HG02973 (cell line): ENCODE results near the gene UPF3A.
A peak's percentile ranks its signal among the peaks of the same experiment; 100 is the strongest.
"Not testable (repeated sequence)": the region's sequence is repeated elsewhere in the genome, so short reads cannot be mapped to it uniquely, and the experiment has no call there.

Source experiments
- ATAC-seq: cut with Tn5 transposase; IDR thresholded peaks from one replicate; pipeline ENCODE4 v1.9.1; 2021; ENCODE audit warnings: moderate library complexity; ENCODE audit not compliant: unreplicated experiment

The UPF3A gene

DNA sequence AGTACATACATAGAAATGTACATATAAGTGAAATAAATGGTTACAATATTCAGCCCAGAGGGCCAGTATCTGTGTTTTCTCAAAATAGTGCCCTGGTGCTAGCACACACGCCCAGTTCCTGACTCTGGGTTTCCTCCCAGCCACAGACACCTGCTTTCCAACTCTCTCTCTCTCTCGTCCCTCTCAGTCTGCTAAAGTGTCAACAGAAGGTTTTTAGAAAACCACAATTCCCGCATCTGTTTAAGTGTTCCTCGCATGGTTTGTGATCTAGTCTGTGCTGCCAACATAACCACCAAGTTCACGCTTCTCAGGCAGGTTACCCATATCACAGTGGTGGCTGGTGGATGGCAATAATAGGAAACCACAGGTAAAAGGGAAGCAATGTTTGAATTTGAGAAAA is 17.8 kb upstream of the UPF3A start:
- no peak for ATAC-seq

DNA sequence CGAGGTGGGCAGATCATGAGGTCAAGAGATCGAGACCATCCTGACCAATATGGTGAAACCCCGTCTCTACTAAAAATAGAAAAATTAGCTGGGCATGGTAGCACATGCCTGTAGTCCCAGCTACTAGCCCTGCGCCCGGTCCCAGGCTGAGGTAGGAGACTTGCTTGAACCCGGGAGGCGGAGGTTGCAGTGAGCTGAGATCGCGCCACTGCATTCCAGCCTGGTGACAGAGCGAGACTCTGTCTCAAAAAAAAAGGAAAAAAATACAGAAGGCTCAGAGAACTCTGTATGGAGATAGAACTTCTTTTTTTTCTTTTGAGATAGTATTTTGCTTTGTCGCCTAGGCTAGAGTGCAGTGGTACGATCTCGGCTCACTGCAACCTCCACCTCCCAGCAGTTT is 17.1 kb upstream of the UPF3A start:
- not testable (repeated sequence) for ATAC-seq

DNA sequence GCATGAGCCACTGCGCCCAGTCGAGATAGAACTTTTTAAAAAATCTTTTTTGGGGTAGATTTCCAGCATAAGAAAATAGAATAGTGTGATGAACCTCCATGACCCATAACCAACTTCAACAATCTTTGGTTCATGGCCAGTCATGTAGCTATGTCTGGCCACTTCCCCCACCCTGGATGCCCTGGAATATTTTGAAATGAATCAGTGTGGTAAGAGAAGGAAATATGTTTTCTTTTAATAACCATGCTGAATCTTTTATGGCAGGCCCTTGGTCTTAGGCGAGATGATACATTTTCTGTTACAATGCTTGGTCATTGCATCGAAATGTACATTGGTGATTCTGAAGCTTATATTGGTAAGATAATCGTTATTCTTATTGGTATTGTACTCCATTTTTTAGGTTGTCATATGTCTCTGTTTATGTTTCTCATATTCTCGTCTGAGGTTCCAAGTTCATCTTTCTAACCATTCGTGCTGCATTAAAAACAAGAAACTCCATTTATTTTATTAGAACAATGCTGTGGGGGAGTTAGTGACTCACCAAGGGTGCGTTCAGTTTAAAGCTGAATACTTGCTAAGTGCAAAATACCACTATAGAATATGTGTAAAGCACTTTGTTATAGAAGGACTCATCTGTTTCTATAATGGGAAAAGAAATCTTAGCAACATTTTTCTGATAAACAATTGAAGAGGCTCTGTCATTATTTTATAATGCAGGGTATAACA is 16.4 kb upstream of the UPF3A start:
- ATAC-seq = no peak

DNA sequence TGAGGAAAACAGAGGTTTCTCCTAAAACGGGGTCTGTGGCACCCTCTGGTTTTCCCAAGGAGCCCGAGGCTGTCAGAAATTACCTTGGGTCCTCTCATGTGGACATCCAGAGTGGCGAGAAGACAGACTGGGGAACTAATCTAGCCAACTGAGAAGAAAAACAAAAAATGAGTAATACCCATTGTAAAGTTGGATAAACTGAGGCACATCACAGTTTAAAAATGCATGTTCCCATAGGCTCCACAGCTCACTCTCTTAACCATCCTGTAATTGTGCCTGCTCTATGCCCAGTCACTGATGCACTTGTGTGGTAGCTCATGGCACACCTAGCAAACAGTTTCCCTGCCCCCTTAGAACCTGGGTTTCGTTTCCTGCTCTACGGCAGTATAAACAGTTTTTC is 15.2 kb upstream of the UPF3A start:
- ATAC-seq = no peak

DNA sequence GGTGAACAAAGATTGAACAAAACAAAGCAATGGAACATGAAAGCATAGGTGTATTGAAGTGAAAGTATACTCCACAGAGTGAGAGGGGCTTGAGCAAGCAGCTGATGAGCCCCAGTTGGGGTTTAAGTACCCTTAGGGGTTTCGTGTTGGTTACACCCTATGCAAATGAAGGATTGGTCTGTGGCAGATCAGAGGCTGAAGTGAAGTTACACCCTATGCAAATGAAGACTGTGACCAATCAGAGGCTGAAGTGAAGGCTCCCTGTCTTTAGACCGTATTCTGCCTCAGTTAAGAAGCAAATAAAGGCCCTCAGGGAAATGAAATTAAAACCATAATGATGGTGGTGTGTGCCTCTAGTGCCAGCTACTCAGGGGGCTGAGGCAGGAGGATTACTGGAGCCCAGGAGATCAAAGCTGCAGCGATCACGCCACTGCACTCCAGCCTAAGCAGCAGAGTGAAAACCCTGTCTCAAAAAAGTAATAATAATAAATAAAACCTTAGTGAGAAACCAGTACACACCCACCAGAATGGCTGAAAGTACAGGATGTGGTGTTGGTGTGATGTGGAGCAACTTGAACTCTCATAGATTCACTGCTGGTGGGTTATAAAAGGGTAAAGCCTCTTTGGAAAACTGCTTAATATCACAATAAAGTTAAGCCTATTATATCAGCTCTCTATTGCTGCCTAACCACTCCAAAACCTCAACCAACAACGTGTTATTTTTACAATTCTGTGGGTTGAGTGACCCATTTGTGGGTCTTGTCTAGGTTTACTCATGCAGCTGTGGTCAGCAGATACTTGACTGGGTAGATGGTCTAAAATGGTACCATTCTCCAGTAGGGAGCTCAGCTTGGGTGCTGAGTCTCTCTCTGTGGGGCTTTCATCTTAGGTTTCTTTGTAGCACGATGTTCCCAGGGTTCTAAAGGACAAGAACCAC is 12.8 kb upstream of the UPF3A start:
- no peak for ATAC-seq

DNA sequence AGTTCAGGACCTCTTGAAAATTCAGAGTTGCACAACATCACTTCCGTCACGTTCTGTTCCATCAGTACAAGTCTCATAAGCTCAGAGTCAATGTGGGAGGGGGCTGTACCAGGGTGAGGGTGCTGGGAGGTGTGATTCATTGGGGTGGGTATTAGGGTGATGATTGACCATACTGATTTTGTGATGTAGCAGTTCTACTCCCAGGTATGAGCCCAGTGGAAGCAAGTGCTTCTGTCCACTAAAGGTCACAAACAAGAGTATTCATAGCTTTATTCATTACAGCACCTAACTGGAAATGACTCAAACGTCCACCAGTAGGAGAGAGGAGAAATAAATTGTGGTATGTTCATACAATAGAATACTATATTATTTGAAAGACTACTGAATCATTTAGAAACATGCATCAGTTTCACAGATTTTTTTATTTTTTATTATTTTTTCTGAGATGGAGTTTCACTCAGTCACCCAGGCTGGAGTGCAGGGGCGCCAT is 12.1 kb upstream of the UPF3A start:
- ATAC-seq = no peak

DNA sequence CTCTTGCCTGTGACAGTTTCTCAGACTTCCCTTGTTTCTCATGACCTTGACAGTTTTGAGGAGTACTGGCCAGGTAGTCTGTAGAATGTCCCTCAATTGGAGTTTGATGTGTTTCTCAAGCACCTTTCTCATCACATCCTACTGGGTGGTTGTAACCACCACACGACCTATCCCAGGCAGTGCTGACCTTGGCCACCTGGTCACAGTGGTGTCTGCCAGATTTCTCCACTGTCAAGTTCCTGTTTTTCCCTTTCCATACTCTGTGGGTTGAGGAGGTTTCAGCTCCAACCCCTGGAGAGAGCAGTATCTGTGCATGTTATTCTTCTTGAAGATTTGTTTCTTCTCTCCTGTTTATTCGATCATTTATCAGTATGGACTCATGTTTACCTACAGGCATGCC is 8.4 kb upstream of the UPF3A start:
- ATAC-seq = no peak

DNA sequence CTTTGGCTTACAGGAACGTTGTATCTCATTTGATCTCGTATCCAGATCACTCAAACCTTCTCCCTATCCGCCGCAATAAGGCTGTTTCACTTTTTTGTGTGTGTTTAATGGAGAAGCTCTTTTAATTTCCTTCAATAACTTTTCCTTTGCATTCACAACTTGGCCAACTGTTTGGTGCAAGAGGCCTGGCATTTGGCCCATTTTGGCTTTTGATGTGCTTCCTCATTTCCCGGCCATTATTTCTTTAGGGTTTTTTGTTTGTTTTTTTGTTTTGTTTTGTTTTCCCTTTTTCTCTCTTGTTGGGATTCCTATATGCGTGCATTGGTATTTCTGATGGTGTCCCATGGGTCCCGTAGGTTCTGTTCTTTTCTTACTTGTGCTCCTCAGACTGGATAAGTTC is 6.1 kb upstream of the UPF3A start:
- ATAC-seq = no peak

DNA sequence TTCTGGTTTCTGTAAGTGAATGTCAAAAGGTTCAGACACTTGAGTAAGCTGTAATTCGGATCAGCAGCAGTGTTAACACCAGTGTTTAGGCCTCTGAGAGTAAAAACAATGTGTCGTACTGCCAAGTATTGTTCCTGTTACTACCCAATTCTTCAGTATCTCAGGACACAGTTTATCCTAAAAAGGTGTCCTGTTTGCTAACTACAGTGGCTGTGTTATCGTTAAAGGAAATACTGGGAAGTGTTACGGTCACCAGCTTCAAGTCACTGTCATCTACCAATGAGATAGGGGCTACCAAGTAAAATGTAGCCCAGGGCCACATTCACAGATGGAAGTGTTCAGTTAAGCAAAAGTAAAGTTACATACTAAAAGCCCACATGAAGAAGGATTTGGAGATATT is 2.3 kb upstream of the UPF3A start:
- no peak for ATAC-seq

DNA sequence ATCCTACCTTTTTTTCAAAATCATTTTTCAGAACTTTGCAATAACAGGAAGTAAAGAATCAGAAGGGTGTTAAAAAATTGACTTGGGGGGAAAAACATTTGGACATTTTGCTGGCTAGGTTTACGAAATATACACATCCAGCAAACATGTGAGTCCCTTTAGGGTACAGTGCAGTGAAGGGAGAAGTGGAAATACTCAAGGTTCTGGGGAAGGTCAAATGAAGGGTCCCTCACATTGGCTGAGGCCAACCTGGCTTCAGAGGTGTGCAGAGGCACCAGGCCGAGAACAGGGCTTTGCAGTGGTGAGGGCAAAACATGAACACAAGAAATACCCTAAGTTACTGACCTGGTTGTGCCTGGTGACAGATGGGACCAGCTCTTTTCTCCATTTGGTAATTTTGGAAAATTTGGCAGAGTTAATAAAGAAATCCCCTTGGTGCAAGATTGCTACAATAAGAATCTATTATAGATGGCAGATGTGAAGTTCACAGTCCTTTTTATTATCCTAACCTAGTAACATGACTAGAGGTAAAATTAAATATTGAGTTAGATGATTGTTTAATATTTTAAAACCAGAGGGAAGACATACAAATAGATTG is 1.5 kb upstream of the UPF3A start:
- ATAC-seq = no peak

DNA sequence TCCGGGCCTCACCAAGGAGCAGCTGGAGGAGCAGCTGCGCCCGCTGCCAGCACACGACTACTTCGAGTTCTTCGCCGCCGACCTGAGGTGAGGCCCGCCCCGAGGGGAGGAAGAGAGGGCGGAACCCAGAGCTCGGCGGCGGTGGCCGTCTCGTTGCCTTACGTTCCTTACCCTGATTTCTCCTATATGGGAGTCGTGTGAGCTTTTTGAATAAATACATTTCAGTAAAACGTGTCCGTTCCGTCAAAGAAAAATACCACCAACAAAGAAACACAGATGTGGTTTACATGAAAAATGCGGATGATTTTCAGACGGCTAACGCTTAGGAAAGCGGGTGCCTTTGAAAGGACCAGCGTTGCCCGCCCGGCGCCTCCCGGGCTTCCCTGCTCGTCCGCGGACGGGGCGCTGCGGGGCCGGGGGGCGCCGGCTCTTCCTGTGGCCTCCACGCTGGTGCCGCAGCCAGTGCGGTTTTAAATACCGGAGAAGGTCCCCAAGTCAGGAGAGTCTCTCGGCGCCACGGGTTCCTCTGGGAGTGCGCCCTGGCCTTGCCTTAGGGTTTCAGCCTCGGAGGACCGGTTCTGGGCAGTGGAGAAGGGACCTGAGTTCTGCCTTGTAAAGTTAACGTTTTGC is 755 bp downstream of the UPF3A start:
- peak; percentile 50 for ATAC-seq

DNA sequence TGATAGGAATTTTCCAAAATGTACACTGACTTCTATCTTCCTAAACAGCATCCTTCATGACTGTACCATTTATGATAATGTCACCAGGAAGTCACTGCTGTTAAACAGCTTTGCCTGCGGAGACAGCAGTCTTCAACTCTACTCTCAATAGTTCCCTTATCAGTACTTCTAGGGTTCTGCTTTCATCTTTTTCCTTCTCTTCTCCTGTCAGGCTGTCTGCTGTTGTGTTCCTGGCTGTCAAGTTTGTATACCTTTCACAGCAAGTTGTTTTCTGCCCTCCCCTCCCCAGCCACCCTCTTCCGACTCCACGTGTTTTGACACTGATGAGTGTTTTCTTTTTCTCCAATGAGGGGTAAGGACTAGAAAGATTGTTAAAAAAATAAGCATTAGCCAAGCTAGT is 2.2 kb downstream of the UPF3A start:
- ATAC-seq = no peak

DNA sequence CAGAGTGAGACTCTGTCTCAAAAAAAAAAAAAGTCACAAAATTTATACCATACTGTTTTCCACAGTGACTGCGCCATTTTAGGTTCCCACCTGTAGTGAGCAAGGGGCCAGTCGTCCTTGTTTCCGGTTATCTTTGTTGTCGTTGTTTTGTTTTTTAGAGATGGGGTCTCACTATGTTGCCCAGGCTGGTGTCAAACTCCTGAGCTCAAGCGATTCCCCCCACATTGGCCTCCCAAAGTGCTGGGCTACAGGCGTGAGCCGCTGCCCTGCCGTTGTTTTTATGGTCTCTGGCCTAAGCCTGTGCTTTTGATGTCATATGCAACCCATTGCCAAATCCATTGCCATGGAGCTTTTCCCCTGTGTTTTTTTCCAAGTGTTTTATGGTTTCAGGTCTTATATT is 3.3 kb downstream of the UPF3A start:
- no peak for ATAC-seq

DNA sequence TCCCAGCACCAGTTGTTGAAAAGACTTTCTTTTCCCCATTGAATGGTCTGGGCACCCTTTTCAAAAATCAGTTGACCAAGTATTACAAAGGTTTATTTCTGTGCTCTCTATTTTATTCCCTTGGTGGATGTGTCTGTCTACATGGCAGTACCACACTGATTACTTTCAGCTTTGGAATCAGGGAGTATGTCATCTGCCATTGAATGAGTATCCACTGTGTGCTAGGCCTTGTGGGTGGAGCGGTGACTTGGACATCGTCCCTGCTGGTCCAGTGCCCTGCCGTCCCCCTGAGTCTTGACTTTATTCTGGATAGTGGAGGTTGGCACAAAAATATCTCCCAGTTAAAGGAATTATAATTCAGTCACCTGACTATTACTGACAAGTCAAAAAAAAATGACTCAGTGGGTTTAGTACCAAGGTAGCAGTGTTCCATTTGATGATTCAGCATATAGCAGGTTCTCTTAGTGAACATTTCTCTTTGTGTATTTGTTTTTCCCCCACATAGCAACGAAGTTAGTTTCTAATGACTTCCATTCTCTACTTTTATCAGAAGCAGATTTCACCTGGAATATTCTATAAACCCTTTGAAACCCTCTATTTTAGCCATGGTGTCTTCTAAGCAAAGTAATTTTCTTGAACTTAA is 3.9 kb downstream of the UPF3A start:
- no peak for ATAC-seq

DNA sequence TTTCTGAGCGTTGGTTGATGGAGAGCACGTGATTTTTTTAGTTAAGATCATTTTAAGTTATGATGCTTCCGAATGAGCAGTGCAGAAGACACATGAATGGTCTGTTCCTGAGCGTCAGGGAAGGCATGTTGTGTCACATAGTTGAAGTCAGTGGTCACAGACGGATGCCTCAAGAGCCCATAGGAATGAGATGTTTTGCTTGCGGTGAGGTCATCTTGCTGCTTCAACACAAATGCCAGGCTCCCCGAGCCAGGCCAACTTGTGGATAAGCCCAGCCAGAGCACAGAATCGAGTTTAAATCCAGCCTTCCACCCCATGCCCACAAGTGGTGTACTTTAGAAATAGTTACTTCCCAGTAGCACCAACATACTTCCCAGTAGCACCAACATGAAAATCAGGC is 5.4 kb downstream of the UPF3A start:
- ATAC-seq = no peak

DNA sequence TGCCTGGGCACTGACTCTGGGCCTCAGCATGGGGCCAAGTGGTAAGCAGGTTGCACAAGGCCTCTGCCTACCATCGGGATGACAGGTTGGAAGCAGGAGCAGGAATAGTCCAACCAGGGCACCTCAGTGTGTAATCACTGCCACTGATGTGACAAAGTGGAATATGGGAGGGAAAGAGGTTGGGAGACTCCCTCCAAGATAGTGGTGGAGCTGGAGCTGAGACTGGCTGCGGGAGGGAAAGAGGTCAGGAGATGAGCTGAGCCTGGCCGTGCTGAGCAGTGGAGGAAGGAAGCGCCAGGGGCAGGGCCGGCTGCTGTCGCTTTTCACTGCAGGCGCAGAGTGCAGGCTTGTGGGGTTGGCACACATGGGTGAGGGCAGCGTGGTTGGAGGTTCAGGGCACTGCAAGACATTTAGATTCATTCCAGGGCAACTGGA is 6.8 kb downstream of the UPF3A start:
- ATAC-seq = no peak

DNA sequence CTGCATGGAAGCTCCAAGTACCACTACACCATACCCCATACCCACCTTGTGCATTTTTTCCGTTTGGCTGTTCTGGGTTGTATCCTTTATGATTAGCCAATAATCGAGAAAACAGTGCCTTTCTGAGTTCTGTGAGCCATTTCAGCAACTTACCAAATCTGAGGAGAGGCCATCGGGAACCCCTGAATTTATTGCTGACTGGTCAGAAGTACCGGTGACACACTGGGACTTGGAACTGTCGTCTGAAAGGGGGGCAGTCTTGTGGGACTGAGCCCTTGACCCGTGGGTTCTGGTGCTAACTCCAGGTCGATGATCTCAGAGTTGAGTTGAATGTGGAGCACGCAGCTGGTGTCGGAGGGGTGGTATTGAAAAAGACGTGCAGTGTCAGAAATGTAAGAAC is 15.0 kb downstream of the UPF3A start:
- ATAC-seq = no peak

DNA sequence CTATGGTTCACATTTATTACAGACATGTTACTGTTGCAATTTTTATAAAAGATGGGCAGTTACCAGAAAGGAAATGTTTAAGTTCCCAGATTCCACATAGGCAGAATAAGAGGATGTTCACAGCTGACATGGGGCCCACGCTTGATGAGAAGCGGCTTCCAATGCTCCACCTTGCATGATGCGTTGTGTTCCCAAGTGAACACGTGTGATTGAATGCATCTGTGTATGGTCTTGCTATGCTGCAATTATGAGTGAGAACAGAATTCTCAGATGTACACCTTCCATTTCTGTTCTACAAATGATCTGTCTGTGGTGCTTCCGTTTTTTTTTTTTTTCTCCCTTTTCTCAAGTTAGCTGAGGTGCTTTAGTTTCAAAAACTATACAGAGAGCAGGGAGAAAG is 15.5 kb downstream of the UPF3A start:
- no peak for ATAC-seq

DNA sequence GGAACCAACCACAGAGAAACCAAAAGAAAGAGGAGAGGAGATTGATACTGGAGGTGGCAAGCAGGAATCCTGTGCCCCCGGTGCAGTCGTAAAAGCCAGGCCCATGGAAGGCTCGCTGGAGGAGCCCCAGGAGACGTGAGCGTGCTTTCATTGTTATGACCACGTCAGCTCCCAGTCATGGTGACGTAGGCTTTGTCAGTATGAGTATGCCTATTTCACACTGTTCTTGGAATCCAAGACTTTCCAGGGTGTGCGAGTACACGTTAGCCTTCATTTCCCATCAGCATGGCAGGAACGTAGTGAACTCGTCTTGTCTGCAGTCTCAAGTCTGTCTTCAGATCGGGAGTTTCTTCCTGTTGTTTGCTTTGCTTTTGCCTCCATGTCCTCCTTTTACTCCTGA is 17.5 kb downstream of the UPF3A start:
- ATAC-seq = no peak

DNA sequence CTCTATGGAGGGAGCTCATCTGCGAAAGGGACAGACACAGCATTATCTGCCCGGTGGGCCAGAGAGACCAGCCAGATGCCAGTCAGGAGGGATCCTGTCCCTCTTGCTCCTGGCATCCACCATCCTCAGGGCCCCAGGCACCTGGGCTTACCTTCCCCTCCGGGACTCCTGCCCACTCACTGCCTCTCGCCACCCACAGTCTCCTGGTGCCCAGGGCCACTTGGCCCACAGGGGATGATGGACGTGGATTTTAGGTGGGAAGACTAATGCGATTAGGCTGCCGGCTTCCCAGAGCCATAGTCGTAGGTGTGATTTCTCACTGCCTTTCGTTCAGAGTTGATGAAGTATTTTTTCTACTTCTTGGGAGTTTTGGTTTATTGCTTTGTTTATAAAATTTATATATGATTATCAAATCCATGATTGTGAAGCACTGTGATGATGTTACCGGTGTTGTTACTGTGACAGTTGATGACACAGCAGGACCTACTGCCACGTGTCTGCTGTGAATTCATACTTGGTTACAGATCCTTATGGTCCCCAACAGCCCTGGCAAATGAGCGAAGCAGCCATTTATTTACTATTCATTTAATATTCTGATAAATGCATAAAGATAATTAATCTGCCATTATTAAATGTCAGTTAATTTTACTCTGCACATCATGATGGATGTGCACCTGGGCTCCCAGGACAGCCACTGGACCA is 18.4 kb downstream of the UPF3A start:
- no peak for ATAC-seq
